ENCODE measurements around the gene HPS5.

DNA sequence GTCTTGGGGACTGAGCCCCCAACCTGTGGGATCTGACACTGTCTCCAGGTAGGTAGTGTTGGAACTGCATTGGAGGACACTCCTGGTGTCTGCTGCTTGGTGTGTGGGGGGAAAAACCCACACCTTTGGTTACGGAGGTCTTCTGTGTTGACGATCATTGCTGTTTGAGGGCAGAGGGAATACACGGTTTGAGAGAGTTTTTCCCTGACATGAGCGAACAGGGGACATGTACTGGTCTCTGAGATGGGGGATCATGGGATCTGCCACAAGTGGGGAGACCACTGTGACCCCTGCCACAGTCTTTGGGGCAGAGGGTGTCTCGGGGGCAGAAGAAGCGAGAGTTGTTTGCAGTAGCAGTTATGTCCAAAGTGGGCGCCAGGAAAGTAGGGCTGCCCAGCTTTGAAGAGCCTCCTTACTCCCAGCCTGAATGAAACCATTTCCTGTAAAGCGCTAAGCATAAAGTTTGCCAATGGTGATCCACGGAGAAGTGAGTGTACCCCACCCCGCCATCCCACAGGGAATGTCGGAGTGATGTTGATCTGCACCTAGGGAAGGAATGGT is 68.1 kb downstream of the HPS5 start:
- TF ChIP-seq, protein P1, sequence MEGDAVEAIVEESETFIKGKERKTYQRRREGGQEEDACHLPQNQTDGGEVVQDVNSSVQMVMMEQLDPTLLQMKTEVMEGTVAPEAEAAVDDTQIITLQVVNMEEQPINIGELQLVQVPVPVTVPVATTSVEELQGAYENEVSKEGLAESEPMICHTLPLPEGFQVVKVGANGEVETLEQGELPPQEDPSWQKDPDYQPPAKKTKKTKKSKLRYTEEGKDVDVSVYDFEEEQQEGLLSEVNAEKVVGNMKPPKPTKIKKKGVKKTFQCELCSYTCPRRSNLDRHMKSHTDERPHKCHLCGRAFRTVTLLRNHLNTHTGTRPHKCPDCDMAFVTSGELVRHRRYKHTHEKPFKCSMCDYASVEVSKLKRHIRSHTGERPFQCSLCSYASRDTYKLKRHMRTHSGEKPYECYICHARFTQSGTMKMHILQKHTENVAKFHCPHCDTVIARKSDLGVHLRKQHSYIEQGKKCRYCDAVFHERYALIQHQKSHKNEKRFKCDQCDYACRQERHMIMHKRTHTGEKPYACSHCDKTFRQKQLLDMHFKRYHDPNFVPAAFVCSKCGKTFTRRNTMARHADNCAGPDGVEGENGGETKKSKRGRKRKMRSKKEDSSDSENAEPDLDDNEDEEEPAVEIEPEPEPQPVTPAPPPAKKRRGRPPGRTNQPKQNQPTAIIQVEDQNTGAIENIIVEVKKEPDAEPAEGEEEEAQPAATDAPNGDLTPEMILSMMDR (IDR thresholded peaks at IDR 0.05), result no peak
- no peak for TF ChIP-seq POLR2A (IDR thresholded peaks at IDR 0.05)
- TF ChIP-seq POLR2AphosphoS5 (IDR thresholded peaks at IDR 0.05), result no peak
- TF ChIP-seq EP300 (IDR thresholded peaks at IDR 0.05; ENCODE audit: low read depth), result no peak
